Adrenal gland (tissue), 12 donors: ENCODE measurements around the gene SLC15A3. TPM values are rescaled to one million over a fixed set of nuclear protein-coding genes. Genes with fewer than 3 reads are reported as not detected.

ENCODE experiments used
- DNase-seq, 7 donors: peaks; one replicate each; pipeline ENCODE4 v3.0.0-alpha.2; 2019 to 2020
- H3K27ac ChIP-seq, 5 donors: fragments of 200-600 bp; sonication (generic) in 4 of 5; 1 replicate in 3 of 5; 2 replicates in 2 of 5; pipeline versions ENCODE4 v1.5.1 to v1.8.0; 2016 to 2020; ENCODE audit warnings: mild to moderate bottlenecking in 1 of 5
- H3K27me3 ChIP-seq: fragments of 200-600 bp; 2 replicates; pipeline ENCODE4 v1.8.0; 2021
- H3K36me3 ChIP-seq, 2 donors: fragments of 200-600 bp; replicated peaks in 1 of 2; 1 replicate in 1 of 2; 2 replicates in 1 of 2; pipeline versions ENCODE4 v1.5.1 to v1.8.0; 2018 to 2022
- H3K4me1 ChIP-seq, 2 donors: fragments of 200-600 bp; replicated peaks in 1 of 2; 1 replicate in 1 of 2; 2 replicates in 1 of 2; pipeline versions ENCODE4 v1.5.1 to v1.8.0; 2018 to 2021
- H3K4me3 ChIP-seq, 4 donors: fragments of 200-600 bp; sonication (generic) in 3 of 4; one replicate each; pipeline ENCODE4 v1.5.1; 2016 to 2018
- H3K9me3 ChIP-seq, 3 donors: fragments of 200-600 bp; sonication (generic) in 1 of 3; replicated peaks in 1 of 3; 1 replicate in 2 of 3; 2 replicates in 1 of 3; pipeline versions ENCODE4 v1.5.1 to v1.8.0; 2016 to 2021
- POLR2A ChIP-seq, 2 donors: fragments of 450-650 bp; IDR thresholded peaks; one replicate each; pipeline ENCODE4 v1.6.1; 2017; ENCODE audit warnings: antibody characterized with exemption in 2 of 2, mild to moderate bottlenecking in 2 of 2, moderate library complexity in 1 of 2
- WGBS, 4 donors: extraction: QIAGEN DNeasy Blood & Tissue Kit in 2 of 4; methylation state at CpG; one replicate each; pipeline versions ENCODE4 v1.1.5 to v1.1.7; 2013 to 2017; 5-methylcytosine and 5-hydroxymethylcytosine counted together
- intact Hi-C, 2 donors: fragments of 100-400 bp; cut with DNase I; formaldehyde crosslinking; loops; one replicate each; pipeline versions ENCODE4 v1.14.1 to v1.15.0; 2022 to 2023
- polyA plus RNA-seq, 3 donors: library from polyadenylated mRNA; stranded (reverse); fragments of 200-250 nt in 2 of 3; fragments of 350-450 nt in 1 of 3; fragmentation: Illumina TruSeq in 1 of 3; extraction: RNeasy Lipid Tissue Mini Kit (QIAGEN cat#74804) in 1 of 3; gene quantifications; one replicate each; pipeline ENCODE4 v1.2.3, GENCODE V29; 2013 to 2014
- total RNA-seq, 9 donors: library from RNA; depleted of rRNA in 4 of 9; stranded (reverse); fragments of >200 nt in 4 of 9; fragments of 120-200 nt in 1 of 9; fragmentation: NEBNext Ultra II Directional in 1 of 9; extraction: Animal tissue kit (Norgen Biotek cat#: 25700) in 1 of 9; gene quantifications; one replicate each; pipeline versions ENCODE4 v1.1.0 to v1.2.4, GENCODE V29; 2013 to 2023
- TF ChIP-seq, protein P1 (sequence below), 6 experiments: fragments of 450-650 bp in 4 of 6; fragments of 200-600 bp in 2 of 6; sonication (generic) in 1 of 6; IDR thresholded peaks; 1 replicate in 5 of 6; 2 replicates in 1 of 6; pipeline versions ENCODE4 v1.5.1 to v1.8.0; 2016 to 2021; ENCODE audit warnings: antibody characterized with exemption in 6 of 6, mild to moderate bottlenecking in 2 of 6, moderate library complexity in 1 of 6
- donor health status: healthy with polysubstance abuse.
- donor health status: Bipolar disorder and iron deficiency.
- donor health status: DM: yes; HTN: yes; CAD: no.
- donor health status: DM: no; HTN: no; CAD: no.
- donor health status: DM: no; HTN: no; CAD: no.
- donor health status: DM: yes; HTN: yes; CAD: no.

The SLC15A3 gene
- total and polyA plus RNA-seq, 12 donors, result 6.7 to 57.7 (median 31.0) TPM

DNA sequence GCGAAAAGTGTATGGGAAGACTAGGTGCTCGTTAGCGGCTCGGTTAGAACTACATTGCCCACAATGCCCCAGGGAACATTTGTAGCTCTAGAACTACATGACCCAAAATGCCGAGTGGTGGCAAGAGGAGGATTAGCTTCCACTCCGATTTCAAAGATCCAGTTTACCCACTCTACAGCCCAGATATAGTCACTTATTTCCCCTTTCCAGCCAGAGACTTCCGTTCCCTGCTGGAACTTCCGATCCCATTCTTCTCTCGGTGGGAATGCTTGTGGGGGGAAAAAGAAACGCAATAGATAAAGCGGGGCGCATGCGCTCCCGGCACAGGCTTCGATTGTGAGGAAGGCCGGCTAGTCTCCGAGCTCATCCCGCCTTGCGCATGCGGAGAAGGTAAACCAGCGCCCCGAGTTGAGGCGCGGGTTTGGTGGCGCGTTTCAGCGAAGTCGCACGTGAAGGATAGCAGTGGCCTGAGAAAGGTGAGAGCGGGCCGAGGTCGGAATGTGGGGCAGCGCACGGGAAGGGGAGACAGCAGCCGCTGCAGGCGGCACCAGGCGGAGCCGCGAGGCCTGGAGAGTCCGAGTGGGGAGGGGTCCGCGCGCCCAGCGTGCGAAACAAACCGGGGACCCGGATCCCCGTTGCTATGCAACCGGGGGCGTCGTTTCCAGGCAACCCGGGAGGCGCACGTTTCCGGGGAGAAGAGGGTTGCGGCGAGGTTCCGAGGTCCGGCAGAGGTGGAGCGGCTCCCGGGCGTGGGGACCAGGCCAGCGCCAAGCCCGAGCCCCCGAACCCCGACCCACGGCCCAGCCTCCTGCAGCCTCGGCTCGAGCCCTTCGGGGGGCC lies 38.0 kb downstream of the SLC15A3 start, which contains the start of gene TMEM109:
Gene TMEM109 (plus strand): TSS at position 366 of the 840 bp plus-strand sequence. CDS start 5,536 bp downstream, outside the sequence.
- no peaks in the 10 kb centered on the region for H3K9me3 ChIP-seq
- H3K4me1 ChIP-seq, result peaks cover 22 to 42% of the 10 kb centered on the region in 2 donors
- peak within 1 kb of the TSS in 3 of 4 donors; percentile 35 to 67 (median 58) for H3K4me3 ChIP-seq
- TF ChIP-seq POLR2A (IDR thresholded peaks at IDR 0.05), result peak; percentile 26 to 71
- TF ChIP-seq, protein P1, sequence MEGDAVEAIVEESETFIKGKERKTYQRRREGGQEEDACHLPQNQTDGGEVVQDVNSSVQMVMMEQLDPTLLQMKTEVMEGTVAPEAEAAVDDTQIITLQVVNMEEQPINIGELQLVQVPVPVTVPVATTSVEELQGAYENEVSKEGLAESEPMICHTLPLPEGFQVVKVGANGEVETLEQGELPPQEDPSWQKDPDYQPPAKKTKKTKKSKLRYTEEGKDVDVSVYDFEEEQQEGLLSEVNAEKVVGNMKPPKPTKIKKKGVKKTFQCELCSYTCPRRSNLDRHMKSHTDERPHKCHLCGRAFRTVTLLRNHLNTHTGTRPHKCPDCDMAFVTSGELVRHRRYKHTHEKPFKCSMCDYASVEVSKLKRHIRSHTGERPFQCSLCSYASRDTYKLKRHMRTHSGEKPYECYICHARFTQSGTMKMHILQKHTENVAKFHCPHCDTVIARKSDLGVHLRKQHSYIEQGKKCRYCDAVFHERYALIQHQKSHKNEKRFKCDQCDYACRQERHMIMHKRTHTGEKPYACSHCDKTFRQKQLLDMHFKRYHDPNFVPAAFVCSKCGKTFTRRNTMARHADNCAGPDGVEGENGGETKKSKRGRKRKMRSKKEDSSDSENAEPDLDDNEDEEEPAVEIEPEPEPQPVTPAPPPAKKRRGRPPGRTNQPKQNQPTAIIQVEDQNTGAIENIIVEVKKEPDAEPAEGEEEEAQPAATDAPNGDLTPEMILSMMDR (IDR thresholded peaks at IDR 0.05), result peak in 3 of 6 experiments; percentile 17 to 27 (median 20)
- WGBS, 4 donors, result 0 to 1% (median 0%) methylated on average over 11 to 70 of the region's 70 CpGs
- H3K36me3 ChIP-seq, result no peaks in the 10 kb centered on the region
- no peaks in the 10 kb centered on the region for H3K27me3 ChIP-seq
- intact Hi-C loops, result no loop called here
- peak; percentile 85 to 93 (median 88) for DNase-seq
- H3K27ac ChIP-seq, result peak within 1 kb of the TSS; percentile 64 to 96 (median 87)

DNA sequence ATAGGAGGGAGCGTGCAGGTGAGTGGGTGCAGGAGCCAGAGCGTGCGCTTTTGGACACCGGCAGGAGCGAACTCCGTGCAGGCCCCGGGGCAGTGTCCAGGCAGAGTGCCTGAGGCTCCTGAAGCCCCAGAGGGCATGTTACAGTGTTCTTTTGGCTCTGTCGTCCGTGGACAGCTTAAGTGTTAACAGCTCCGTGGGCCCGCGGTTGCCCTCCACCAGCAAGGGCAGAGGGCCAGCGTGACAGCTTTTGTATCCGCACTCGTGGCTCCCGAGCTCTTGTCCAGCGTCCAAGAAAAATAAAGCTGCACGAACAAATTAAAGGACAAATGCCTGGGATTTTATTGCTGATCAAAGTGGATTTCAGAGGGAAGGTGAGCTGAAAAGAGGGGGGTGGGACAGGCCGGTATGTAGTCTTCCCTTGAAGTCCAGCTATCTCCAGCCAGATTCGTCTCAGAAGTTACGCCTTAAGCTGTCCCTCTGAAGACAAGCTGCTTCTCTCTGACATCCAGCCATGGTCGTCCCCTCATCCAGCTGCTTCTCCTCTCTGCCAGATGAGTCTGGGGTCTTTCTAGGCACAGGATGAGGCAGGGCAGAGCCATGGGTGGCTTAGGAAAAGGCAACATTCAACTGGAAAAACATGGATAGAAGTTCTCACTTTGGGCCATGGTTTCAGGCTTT lies 39.0 kb downstream of the SLC15A3 start:
- H3K9me3 ChIP-seq, result no peaks in the 10 kb centered on the region
- H3K27me3 ChIP-seq, result no peaks in the 10 kb centered on the region
- 53 to 80% (median 62%) methylated on average over 15 to 22 of the region's 22 CpGs for WGBS, 4 donors
- peak overlapping the region in 1 of 4 donors; percentile 67 for H3K4me3 ChIP-seq
- no peak for DNase-seq
- intact Hi-C loops, result no loop called here
- H3K27ac ChIP-seq, result peak overlapping the region in 4 of 5 donors; percentile 64 to 96 (median 84)
- TF ChIP-seq, protein P1 (IDR thresholded peaks at IDR 0.05), result no peak
- no peak for TF ChIP-seq POLR2A (IDR thresholded peaks at IDR 0.05)
- no peaks in the 10 kb centered on the region for H3K36me3 ChIP-seq
- peaks cover 18 to 33% of the 10 kb centered on the region in 2 donors for H3K4me1 ChIP-seq

DNA sequence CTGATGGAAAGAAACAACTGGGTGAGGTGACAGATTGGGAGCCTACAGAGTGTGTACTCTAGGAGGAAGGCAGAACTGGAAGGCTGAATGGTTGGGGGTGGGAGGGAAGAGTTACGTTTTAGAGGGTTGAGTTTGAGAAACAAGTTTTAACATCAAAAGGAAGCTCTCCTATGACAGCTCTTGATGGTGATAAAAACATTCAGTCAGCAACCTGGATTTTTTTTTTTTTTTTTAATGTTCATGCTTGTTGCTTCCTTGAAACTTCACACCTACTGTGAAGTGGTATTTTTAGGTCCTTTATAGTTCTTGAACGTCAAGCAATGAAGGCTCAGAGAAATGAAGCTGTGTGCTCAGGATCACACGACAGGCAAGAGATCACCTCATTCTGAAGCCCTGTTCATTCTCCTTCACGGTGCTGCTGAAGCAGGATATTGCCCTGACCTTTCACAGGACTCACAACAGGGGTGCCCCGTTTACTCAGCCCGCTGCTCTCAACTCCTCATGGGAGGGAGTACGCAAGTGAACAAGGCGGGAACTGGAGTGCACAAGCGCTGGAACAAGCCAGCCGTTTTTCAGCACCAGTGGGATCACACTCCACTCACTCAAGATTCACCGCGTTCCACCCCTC lies 39.6 kb downstream of the SLC15A3 start:
- Histone ChIP-seq H3K27ac (no peak overlapping the region), H3K4me1 (peaks cover 18 to 33% of the 10 kb centered on the region in 2 donors), H3K36me3 (no peaks in the 10 kb centered on the region), H3K9me3 (no peaks in the 10 kb centered on the region), H3K27me3 (no peaks in the 10 kb centered on the region), H3K4me3 (no peak overlapping the region)
- 45 to 69% (median 65%) methylated on average over 5 to 12 of the region's 12 CpGs for WGBS, 4 donors
- DNase-seq, result no peak
- TF ChIP-seq POLR2A (IDR thresholded peaks at IDR 0.05), result no peak
- intact Hi-C loops, result no loop called here

DNA sequence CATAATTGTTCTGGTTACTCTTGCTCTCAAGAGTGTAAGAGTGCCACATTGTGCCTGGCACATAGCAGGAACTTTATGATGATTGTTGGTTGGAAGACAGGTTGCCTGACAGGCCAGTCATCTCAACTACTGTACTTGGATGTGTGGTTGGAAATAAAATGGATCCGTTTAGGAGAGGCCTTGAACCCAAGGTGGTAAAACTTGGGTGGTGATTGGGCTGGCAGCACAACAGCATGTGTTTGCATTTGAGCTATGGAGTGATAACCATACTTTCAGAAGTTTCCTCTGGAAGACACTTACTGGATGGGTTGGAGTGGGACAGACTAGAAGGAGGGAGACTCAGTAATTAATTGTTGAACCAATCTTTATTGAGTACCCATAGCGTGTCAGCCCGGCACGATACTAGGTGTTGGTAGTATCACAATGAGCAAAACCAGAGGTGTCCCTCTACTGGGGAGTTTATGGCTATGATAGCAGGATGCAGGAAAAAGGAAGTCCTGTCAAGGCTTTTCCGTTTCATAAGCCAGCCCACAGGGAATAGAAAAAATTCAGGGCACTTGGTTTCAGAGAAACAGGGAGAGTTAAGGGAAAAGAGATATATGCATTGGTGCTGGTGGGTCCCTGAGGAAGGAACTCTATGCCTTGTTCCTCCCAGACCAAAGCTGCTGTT lies 41.1 kb downstream of the SLC15A3 start:
- Histone ChIP-seq H3K9me3 (no peaks in the 10 kb centered on the region), H3K4me1 (peaks cover 8 to 23% of the 10 kb centered on the region in 2 donors), H3K36me3 (no peaks in the 10 kb centered on the region), H3K4me3 (no peak overlapping the region), H3K27ac (peak overlapping the region in 2 of 5 donors; percentile 13 to 69), H3K27me3 (no peaks in the 10 kb centered on the region)
- TF ChIP-seq POLR2A (IDR thresholded peaks at IDR 0.05), result no peak
- TF ChIP-seq, protein P1 (IDR thresholded peaks at IDR 0.05), result peak in 2 of 6 experiments; percentile 20 to 21
- DNase-seq, result no peak
- intact Hi-C loops, result no loop called here
- WGBS, 4 donors, result 47 to 58% (median 55%) methylated on average over 5 of the region's 5 CpGs
